Measurements from ENCODE around the gene KCNQ1OT1.

DNA sequence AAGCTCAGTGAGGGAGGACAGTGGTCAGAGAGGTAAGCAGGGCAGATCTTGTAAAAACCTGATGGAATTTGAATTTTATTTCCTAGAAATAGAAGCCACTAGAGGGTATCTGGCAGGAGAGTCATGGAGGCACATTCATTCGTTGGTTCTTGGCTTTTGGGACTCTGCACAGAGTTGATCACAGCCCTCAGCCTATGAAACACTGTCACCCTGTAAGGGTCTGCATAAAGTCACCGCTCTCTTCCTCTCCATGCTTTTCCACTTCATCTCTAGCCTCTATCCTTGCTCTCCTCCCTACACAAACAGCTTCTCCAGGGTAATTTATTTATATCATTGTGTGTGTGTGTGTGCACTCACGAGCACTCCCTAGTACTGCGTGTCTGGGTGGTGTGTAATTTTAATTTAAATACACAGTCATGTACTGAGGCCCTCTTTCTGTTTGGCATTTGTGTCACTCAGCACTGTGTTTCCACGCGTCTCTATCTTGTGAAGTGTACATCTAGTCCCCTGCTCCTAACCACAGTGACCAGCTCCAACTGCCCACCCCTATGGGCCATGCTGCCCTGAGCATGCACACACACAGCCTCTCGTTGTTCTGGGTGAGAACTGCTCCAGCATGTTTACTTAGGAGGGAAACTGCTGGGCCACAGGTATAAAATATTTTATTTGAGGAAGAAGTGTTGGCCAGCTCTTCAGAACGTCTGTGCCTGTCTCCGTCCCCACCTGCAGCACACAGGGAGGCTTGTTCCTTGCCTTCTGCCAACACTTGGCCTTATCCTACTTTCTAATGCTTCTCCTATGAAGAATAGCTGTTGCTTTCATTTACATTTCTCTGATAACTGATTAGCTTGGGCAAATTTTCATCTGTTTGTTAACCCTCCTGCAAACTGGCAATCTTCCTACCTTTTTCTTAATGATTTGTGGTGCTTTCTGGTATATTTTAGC, 4.5 kb downstream of the KCNQ1OT1 start:
- TF ChIP-seq POLR2A (IDR thresholded peaks at IDR 0.05; ENCODE audit: low read depth, low read length) (no peak), RAD21 (IDR thresholded peaks at IDR 0.05; ENCODE audit: low read length) (no peak), RFX5 (IDR thresholded peaks at IDR 0.05; ENCODE audit: low read depth, low read length) (no peak), RCOR1 (IDR thresholded peaks at IDR 0.05; ENCODE audit: insufficient replicate concordance, low read length) (no peak), MAFK (IDR thresholded peaks at IDR 0.05; ENCODE audit: low read depth, low read length) (no peak), MXI1 (IDR thresholded peaks at IDR 0.05; ENCODE audit: borderline replicate concordance, low read depth, low read length) (no peak), BHLHE40 (IDR thresholded peaks at IDR 0.05; ENCODE audit: low read depth, low read length) (no peak), MAZ (IDR thresholded peaks at IDR 0.05; ENCODE audit: borderline replicate concordance, low read depth, low read length) (no peak)
- TF ChIP-seq, protein P1, sequence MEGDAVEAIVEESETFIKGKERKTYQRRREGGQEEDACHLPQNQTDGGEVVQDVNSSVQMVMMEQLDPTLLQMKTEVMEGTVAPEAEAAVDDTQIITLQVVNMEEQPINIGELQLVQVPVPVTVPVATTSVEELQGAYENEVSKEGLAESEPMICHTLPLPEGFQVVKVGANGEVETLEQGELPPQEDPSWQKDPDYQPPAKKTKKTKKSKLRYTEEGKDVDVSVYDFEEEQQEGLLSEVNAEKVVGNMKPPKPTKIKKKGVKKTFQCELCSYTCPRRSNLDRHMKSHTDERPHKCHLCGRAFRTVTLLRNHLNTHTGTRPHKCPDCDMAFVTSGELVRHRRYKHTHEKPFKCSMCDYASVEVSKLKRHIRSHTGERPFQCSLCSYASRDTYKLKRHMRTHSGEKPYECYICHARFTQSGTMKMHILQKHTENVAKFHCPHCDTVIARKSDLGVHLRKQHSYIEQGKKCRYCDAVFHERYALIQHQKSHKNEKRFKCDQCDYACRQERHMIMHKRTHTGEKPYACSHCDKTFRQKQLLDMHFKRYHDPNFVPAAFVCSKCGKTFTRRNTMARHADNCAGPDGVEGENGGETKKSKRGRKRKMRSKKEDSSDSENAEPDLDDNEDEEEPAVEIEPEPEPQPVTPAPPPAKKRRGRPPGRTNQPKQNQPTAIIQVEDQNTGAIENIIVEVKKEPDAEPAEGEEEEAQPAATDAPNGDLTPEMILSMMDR (conservative IDR thresholded peaks at IDR 0.05; ENCODE audit: low read depth, low read length) = no peak
